ENCODE data around the gene VGLL2.

DNA sequence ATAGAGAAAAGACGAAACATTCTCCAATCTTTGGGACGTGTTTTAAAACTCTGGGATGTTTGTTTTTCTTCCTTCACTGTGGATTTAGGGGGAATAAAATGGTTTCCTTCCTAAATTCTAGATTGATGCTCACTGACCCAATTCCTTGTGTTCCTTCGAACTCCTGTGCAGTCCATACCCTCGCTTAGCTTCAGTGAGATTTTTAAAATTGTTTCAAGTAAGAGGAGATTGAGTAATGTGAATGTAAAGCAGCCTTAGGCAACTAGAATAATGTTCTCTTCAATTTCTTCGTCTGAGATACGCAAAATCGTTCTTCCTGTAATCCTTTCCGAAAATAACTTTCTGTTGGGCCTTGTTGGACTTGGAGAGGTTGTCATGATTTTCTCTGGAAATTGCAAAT lies 2.6 kb upstream of the VGLL2 start:
- TF ChIP-seq CTCF (IDR thresholded peaks at IDR 0.05) (no peak), POLR2A (IDR thresholded peaks at IDR 0.05) (no peak)

Data from right lobe of liver (tissue), 4 donors.